Keratinocyte (primary cell): ENCODE data around the gene BTBD16. TPM values are rescaled to one million over a fixed set of nuclear protein-coding genes. Genes with fewer than 3 reads are reported as not detected.

ENCODE experiments used
- DNase-seq: peaks from one replicate; pipeline ENCODE4 v3.0.0-alpha.2; 2011; ENCODE audit warnings: low read depth, missing footprints, low spot score
- FAIRE-seq: peaks from 2 replicates; lab custom pipeline; 2011; peaks lifted over from hg19 to GRCh38; lab: Jason Lieb, UNC
- H2AFZ ChIP-seq: 2 replicates; pipeline ENCODE4 v1.6.0; 2012; ENCODE audit warnings: low read length, control low read depth, inconsistent platforms; ENCODE audit not compliant: control insufficient read depth
- H3K27ac ChIP-seq: 2 replicates; pipeline ENCODE4 v1.5.1; 2011; ENCODE audit warnings: low read length; ENCODE audit not compliant: control insufficient read depth, insufficient read depth
- H3K27me3 ChIP-seq: 3 replicates; pipeline ENCODE4 v1.6.0; 2011; ENCODE audit warnings: low read length; ENCODE audit not compliant: control insufficient read depth, insufficient read depth; ENCODE audit errors: extremely low read depth
- H3K36me3 ChIP-seq, 2 experiments: 2 replicates in 1 of 2; 3 replicates in 1 of 2; pipeline ENCODE4 v1.5.1; 2011; ENCODE audit warnings: low read length in 2 of 2, mild to moderate bottlenecking in 1 of 2; ENCODE audit not compliant: control insufficient read depth in 2 of 2, insufficient read depth in 2 of 2; ENCODE audit errors: extremely low read depth in 1 of 2
- H3K4me1 ChIP-seq: 3 replicates; pipeline ENCODE4 v1.5.1; 2011; ENCODE audit warnings: low read length; ENCODE audit not compliant: control insufficient read depth, insufficient read depth; ENCODE audit errors: extremely low read depth
- H3K4me2 ChIP-seq: 3 replicates; pipeline ENCODE4 v1.6.0; 2011; ENCODE audit warnings: low read depth, low read length; ENCODE audit not compliant: control insufficient read depth, insufficient read depth; ENCODE audit errors: extremely low read depth
- H3K4me3 ChIP-seq, 3 experiments: fragments of 200-600 bp in 1 of 3; sonication (generic) in 1 of 3; 2 replicates in 2 of 3; 3 replicates in 1 of 3; pipeline ENCODE4 v1.5.1; 2011 to 2016; ENCODE audit warnings: low read length in 3 of 3, mild to moderate bottlenecking in 3 of 3, control low read depth in 2 of 3, inconsistent platforms in 1 of 3, low read depth in 1 of 3, mixed read lengths in 1 of 3, mixed run types in 1 of 3, moderate library complexity in 1 of 3; ENCODE audit not compliant: control insufficient read depth in 2 of 3, insufficient read depth in 2 of 3; ENCODE audit errors: extremely low read depth in 1 of 3
- H3K79me2 ChIP-seq: 2 replicates; pipeline ENCODE4 v1.6.0; 2012; ENCODE audit warnings: low read length; ENCODE audit not compliant: control insufficient read depth, insufficient read depth
- H3K9ac ChIP-seq: 3 replicates; pipeline ENCODE4 v1.6.0; 2011; ENCODE audit warnings: low read length; ENCODE audit not compliant: control insufficient read depth, insufficient read depth; ENCODE audit errors: extremely low read depth
- H3K9me1 ChIP-seq: 3 replicates; pipeline ENCODE4 v1.6.0; 2011; ENCODE audit warnings: low read length; ENCODE audit not compliant: control insufficient read depth, insufficient read depth; ENCODE audit errors: extremely low read depth
- H3K9me3 ChIP-seq: 2 replicates; pipeline ENCODE4 v1.5.1; 2012; ENCODE audit warnings: low read depth, low read length; ENCODE audit not compliant: control insufficient read depth
- H4K20me1 ChIP-seq: 3 replicates; pipeline ENCODE4 v1.6.0; 2011; ENCODE audit warnings: low read length; ENCODE audit not compliant: control insufficient read depth, insufficient read depth; ENCODE audit errors: extremely low read depth
- EZH2 ChIP-seq: IDR thresholded peaks from one replicate; pipeline ENCODE4 v1.6.1; 2012; ENCODE audit warnings: inconsistent platforms, mild to moderate bottlenecking, low read length, moderate library complexity
- dilution Hi-C: fragments of 300-500 bp; cut with MboI; formaldehyde crosslinking; loops from one replicate; pipeline ENCODE4 v1.7.0; 2020; ENCODE audit warnings: low sequenced_read_pairs; ENCODE audit not compliant: extremely low pct_ligation_motif_present
- polyA plus RNA-seq, 5 experiments: library from polyadenylated mRNA; depleted of rRNA in 3 of 5; stranded (reverse) in 3 of 5; stranded (forward) in 1 of 5; unstranded in 1 of 5; fragments of >200 nt; gene quantifications; 1 replicate in 1 of 5; 2 replicates in 3 of 5; 3 replicates in 1 of 5; pipeline versions ENCODE4 v1.2.1 to v1.2.3, GENCODE V29; 2011 to 2012; ENCODE audit warnings: missing spikeins in 2 of 5, low read depth in 1 of 5, low replicate concordance in 1 of 5
- TF ChIP-seq, protein P1 (sequence below), 3 experiments: IDR thresholded peaks in 1 of 3; conservative IDR thresholded peaks in 1 of 3; optimal IDR thresholded peaks in 1 of 3; 2 replicates in 2 of 3; 3 replicates in 1 of 3; pipeline versions ENCODE3 to v1.5.1; 2011; ENCODE audit warnings: low read length in 3 of 3, mild to moderate bottlenecking in 3 of 3, moderate library complexity in 2 of 3, control low read depth in 1 of 3, inconsistent platforms in 1 of 3; ENCODE audit not compliant: insufficient read depth in 2 of 3; ENCODE audit errors: extremely low read depth in 1 of 3

BTBD16 gene
- polyA plus RNA-seq, 1 donor (not counting 4 experiments of a cell fraction or from before 2014, with no cell fraction given) = 4.9 TPM

GRCh38 chr10:122255509-122256301, 15.4 kb upstream of the BTBD16 start:
- dilution Hi-C loops = no loop called here

GRCh38 chr10:122257041-122257440, 14.1 kb upstream of the BTBD16 start:
- Histone ChIP-seq H3K4me3 (no peak overlapping the region), H3K9ac (no peak overlapping the region), H2AFZ (no peak overlapping the region), H3K9me1 (no peaks in the 10 kb centered on the region), H3K79me2 (no peaks in the 10 kb centered on the region), H4K20me1 (no peaks in the 10 kb centered on the region), H3K4me2 (no peak overlapping the region), H3K9me3 (no peaks in the 10 kb centered on the region), H3K4me1 (no peaks in the 10 kb centered on the region), H3K36me3 (peaks cover 0 to 8% of the 10 kb centered on the region in 2 experiments), H3K27me3 (no peaks in the 10 kb centered on the region), H3K27ac (no peak overlapping the region)
- FAIRE-seq = no peak
- dilution Hi-C loops = no loop called here
- no peak for DNase-seq
- TF ChIP-seq, protein P1, sequence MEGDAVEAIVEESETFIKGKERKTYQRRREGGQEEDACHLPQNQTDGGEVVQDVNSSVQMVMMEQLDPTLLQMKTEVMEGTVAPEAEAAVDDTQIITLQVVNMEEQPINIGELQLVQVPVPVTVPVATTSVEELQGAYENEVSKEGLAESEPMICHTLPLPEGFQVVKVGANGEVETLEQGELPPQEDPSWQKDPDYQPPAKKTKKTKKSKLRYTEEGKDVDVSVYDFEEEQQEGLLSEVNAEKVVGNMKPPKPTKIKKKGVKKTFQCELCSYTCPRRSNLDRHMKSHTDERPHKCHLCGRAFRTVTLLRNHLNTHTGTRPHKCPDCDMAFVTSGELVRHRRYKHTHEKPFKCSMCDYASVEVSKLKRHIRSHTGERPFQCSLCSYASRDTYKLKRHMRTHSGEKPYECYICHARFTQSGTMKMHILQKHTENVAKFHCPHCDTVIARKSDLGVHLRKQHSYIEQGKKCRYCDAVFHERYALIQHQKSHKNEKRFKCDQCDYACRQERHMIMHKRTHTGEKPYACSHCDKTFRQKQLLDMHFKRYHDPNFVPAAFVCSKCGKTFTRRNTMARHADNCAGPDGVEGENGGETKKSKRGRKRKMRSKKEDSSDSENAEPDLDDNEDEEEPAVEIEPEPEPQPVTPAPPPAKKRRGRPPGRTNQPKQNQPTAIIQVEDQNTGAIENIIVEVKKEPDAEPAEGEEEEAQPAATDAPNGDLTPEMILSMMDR (optimal IDR thresholded peaks at IDR 0.05 in 1 of 3, IDR thresholded peaks at IDR 0.05 in 1 of 3, conservative IDR thresholded peaks at IDR 0.05 in 1 of 3; ENCODE audit: extremely low read depth in 1 of 3, insufficient read depth in 2 of 3, low read length in 3 of 3) = no peak
- no peak for TF ChIP-seq EZH2

More at GRCh38 chr10:122255509-122256301, 15.4 kb upstream of the BTBD16 start:
- Histone ChIP-seq H3K79me2 (no peaks in the 10 kb centered on the region), H3K4me3 (no peak overlapping the region), H2AFZ (no peak overlapping the region), H3K9me3 (no peaks in the 10 kb centered on the region), H3K27me3 (no peaks in the 10 kb centered on the region), H3K4me2 (no peak overlapping the region), H3K36me3 (peaks cover 0 to 12% of the 10 kb centered on the region in 2 experiments), H3K9ac (no peak overlapping the region), H4K20me1 (no peaks in the 10 kb centered on the region), H3K9me1 (no peaks in the 10 kb centered on the region), H3K27ac (no peak overlapping the region), H3K4me1 (no peaks in the 10 kb centered on the region)
- FAIRE-seq = no peak
- no peak for DNase-seq
- no peak for TF ChIP-seq EZH2
